GM21515 (cell line): ENCODE data around the gene DLX1.

ENCODE experiments used
- ATAC-seq: cut with Tn5 transposase; IDR thresholded peaks from one replicate; pipeline ENCODE4 v1.9.1; 2021; ENCODE audit not compliant: unreplicated experiment

DLX1 gene

DNA sequence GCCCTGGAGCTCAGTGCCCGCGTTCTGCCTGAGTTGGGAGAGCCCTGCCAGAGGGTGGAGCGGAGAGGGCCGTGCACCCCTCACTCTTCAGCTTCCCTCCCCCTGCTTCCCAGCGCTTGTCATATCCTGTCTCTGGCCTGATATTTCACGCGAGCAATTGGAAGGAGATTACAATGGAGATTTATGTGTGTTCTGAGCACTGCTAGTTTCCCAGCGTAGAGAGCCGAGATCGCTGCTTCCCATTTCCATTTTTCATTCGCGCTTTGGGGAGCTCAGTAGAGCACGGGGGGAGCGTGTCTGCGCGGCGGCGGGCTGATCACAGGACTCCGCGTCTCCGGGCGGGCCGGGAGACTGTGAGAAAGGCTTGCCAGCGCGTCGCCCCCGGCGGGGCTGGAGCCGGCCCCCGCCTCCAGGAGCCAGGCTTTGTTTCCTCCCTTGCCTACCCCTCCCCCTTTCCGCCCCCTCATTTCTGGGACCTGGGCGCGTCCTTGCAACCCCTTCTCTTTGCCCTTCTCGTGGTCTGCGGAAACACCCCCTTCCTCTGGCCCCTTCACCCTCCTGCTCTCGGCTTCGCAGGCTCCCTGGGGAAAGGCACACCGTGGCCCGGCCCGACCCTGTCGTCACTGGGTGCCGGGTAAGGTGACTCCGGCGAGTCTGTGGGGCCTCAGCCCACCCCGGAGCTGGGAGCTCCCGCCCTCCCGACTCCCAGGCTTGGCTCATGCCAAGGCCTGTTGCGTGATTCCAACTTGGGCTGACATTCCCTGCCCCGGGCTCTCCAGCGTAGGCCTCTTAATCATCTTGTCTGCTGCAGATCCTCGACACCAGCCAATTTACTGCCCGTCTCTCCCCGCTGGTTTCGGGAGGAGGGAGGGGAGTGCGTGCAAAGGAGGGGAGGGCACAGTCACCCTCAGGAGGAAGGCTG, 11.6 kb downstream of the DLX1 start:
- no peak for ATAC-seq

DNA sequence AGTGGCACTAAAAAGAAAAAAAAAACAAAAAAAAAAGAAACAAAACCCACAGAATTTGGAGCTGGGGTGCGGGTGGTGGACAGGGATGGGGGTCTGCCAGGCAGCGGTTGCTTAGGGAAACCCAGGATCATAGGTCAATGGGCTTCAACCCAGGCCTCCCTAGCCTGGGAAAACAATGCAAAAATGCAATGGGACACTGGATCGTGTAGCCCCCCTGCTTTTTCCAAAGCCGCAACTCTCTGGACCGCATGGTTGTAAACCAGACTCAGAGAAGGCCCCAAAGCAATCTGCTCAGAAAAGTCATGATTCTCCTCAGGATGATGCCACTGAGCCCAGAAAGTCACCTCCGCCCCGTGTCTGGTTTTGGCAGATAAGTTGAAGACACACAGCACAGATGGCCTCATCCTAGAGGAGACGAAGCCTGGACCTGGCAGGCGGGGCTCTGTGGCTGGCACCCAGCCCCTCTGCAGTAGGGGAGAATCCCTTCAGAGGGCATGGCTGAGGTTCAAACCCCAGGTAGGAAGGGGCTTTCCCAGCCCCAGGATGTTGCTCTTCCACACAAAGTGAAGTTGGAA, 12.3 kb downstream of the DLX1 start:
- ATAC-seq = no peak

DNA sequence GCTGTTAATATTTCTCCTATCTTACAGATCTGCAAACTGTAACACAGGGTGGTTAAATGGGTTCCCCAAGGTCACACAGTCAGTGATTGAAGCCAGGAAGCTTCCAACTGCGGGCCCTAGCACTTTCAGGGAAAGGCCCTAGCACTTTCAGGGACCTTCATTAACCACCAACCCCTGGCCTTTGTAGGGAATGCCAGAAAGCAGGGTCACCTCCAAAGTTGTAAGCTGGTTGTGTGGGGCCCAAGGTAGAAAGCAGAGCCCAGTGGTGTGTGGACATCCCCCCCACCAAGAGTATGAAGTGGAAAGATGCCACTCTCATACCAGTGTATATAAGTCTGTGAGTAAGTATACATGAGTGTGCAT, 13.0 kb downstream of the DLX1 start:
- no peak for ATAC-seq

DNA sequence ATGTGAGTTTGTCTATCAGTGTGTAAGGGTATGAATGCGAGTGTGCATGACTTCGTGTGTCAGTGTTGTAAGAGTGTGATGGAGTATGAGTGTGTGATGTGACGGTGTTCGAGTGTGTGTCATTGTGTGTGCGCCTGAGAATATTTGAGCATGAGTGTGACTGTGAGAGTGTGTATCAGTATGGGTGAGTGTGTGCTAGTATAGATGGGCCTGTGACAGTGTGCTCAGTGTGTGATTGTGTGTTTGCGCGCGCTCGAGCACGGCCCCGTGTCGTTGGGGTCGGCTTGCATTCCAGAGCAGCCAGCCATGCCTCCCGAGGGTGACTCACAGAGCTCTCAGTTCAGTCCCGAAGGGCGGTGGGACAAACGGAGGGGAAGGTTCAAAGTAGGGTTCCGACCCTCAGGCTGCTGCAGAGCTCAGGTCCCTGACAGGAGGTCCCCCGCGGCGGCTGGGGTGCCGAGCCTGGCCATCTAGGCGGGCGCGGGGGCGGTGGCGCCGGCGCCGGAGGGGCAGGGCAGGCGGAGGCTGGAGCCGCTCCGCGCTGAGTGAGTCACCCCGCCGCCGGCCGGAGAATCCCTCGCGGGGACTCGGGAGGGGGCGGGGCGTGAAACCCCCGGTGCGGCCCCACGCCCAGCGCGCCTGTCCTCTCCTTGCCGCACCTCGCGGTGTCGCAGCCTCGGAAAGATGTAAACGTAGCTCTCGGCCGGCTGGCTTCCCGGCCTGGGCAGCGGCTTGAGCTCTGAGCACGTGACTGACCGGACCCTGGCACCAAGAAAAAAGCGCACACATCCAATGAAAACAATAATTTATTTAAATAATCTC, 13.6 kb downstream of the DLX1 start:
- ATAC-seq = no peak

DNA sequence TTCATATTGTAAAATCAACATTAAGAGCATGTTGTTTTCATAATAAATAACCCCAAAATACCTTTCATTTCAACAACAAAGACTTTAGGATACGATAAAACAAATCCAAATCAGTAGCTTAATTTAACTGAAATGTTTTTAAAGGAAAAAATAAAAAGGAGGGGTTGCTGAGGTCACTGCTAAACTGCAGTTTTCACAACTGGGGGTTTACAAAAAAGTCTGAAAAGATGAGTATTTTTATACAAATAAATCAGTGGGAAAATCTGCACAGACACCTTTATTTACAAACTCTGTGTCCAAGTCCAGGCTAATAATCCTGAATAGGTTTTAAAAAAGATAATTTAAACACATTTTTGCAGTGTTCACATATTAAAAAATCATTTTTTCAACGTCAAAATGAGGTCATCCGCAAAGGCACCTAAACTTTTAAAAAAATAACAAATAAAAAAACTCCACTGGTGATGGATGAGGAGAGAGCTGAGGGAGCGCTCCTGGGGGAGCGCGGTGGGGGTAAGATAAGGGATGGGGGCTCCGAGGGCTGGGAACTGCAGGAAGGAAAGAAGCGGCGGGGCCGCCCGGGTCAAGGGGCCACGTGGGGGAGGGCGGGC, 14.3 kb downstream of the DLX1 start:
- no peak for ATAC-seq

DNA sequence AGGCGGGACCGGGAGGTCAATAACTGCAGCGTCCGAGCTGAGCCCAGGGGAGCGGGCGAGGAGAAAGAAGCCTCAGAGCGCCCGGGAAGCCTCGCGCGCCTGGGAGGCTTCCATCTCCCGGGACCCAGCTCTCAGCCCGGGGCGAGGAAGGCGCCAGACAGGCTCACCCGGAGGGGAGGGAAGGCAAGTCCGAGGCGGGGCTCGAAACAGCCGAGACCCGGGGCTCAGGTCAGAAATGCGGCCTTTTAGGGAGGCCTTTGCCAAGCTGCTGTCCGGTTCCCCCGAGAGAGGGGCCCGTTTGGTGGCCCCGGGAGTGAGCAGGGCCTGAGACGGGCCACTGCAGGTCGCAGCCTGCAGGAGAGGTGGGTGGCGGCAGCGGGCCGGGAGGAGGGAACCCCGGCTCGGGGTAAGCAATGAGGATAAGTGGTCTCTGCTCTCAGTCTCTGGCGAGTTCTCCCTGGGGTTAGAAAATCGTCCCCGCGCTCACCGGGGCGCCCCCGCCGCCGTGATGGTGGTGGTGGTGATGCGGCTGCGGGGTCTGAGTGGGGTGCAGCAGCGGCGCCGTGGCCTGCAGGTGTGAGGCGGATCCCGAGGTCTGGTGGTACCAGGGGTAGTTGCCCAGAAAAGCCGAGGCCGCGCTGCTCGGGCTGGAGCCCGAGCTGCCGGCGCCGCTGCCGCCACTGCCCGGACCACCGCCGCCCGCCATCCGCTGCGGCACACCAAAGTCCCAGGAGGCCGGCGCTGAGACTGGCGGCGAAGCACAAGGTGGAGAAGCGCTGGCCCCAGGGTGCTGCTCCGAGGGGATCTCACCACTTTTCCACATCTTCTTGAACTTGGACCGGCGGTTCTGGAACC, 15.0 kb downstream of the DLX1 start:
- no peak for ATAC-seq

DNA sequence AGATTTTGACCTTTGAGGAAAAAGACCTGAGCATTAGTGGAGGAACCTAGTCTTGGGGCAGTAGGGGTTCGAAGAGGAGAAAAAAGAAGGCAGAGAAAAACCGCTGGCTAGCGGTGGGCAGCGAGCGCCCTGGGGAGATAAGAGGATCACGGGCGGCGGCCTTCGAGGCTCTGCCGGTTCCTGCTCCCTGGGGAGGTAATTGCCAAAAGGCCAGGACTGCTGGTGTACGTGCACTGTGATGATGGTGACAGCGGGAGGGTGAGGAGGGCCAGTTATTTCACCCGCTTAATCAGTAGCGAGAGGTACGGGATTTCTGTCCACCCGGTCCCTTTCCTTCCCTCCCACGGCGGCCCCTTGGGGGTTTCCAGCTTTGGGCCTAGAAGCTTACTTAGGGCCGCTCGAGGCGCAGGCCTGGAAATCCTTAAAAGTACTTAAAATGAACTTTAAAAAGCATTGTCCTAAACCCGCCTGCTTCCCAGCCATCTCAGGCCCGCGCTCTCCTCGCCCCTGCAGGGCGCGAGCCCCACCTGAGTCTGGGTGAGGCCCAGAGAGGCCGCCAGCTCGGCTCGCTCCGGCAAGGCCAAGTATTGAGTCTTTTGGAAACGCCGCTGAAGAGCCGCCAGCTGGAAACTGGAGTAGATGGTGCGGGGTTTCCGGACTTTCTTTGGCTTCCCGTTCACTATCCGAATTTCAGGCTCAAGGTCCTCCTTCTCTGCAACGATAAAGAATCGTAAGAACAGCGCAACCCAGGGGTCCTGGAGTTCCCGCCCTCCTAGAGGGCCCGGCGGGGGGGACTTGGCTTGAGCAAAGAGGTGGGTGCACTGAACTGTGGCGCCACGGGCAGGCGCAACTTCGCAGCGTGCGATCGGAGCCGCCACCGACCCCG, 15.9 kb downstream of the DLX1 start:
- no peak for ATAC-seq

DNA sequence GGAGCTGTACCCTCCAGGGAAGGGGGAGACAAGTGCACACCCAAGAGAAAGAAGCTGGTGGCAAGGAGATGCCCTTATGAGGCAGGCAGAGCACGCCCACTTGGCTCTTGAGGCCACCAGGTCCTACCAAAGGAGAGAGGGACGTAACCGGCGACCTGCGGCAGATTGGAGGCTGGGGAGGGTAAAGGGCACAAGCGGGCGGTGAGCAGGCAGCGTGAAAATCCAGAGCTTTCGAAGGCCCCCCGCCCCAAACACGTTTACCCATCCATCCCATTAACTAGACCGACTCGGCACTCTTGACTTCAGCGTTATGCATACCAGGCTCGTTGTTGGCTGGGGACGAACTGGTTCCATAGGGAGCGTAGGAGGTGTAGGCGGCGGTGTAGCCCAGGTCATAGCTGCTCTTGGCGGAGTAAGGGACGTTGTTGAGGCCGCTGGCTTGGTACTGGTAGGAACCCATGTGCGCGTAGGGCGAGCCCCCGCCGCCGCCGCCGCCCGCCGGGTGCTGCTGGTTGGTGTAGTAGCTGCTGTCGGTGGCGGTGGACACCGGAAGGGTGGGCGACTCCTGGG, 16.6 kb downstream of the DLX1 start:
- peak; percentile 5 for ATAC-seq

DNA sequence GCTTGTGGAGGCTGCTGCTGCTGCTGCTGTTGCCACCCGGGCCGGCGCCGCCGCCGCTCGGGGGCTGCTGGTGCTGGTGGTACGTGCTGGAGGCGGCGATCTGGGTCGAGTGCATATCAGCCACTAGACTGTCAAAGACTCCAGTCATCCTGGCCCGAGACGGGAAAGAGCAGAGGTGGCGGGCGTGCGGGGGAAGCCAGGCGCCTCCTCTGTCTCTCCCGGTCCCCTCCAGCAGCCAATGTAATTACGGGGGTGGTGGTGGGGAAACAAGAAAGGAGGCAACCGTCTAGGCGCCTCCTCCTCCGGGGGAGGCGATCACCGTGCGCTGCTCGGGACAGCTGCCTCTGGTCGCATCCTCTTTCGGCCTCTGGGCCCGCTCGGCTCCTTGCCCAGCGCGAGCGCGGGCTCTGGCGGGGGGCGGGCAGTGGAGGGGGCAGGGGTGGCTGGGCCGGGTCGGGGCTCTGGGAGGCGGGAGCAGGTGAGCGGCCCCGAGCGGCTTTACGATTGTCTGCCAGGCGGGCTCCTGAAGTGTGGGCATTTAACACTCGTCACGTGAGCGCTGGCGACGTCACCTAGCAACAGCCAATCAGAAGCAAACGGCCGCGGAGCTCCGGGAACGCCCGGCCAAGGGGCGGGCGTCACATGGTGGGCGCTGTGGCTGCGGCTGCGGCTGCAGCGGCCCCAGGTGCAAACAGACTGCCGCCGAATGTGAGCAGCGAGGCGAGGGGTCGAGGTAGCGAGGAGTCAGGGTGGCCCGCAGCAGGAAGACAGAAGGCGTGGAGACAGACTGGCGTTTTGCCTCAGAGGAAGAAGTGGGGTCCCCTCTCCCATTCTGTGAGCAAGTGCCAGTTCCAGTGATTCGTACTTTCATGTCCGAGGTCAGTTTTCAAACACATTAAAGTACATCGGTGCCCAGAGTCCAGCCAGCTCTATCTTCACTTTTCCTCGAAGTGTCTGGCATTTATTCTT, 17.4 kb downstream of the DLX1 start, which contains the start of gene DLX2:
TSS of gene DLX2 (minus strand) at position 510 of the 969 bp plus-strand sequence. CDS start at position 148, 362 bp downstream.
- ATAC-seq = peak; percentile 71

DNA sequence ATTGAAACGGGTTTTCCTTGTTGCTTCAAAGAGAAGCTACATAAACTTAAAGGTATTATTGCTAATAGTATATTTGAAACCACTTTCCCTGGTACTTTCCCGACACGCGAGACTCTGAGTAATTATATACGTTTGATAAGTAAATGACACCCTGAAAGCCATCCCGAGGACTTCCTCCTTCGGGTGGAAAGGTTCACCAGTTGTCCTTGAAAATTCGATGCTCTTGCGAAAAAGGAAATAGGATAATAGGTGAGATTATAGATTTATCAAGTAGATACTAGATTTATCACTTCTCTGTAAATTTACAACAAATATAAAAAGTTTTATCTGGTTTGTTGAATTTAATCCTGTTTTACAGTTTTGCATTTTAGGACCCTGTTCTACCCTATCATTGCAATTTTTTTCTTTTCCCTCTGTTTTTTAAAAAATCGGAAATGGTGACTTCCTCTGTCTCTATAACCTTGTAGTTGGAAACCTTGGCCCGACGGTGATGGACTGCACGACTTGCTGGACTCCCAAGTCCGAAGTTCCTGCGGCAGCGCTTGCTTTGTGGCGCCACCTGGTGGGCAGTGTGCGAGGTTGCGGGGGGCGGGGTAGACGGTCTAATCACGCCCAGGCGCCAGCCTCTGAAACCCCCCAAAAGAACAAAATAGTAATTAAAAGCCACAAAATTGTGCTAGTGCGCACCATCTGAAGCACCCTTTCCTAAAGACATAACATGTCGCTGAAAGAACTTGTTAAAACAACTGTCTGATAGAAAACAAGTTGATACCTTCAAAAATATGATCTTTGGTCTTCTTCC, 18.4 kb downstream of the DLX1 start:
- ATAC-seq = no peak

DNA sequence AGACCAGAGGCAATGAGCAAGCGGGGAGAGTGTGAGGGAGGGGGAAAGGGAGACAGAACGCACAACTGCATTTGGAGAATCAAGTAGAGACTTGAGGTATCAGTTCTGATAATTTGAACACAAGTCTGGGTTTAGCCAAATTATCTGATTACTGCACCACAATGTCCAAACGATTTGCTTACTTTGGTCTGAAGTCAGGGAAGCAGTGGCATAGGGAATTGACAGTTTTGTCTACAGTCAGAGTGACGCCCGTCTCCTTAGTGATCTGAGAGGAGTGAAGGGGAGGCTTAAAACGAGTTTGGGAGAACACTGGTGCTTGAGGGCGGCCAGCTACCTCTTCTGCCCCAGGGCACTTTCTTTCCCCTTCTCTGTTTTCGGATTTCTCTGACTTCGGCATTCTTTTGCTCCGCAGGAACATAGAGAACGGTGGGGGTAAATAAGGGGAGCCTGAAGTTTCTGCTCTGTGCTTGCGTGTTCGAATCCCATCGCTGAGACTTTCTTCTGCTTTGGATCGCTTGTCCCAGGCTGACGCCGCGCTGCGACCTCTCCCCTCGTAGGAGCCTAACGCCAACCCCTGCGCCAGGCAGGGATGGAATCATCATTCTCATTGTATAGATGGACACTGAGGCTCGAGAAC, 20.3 kb downstream of the DLX1 start:
- no peak for ATAC-seq

DNA sequence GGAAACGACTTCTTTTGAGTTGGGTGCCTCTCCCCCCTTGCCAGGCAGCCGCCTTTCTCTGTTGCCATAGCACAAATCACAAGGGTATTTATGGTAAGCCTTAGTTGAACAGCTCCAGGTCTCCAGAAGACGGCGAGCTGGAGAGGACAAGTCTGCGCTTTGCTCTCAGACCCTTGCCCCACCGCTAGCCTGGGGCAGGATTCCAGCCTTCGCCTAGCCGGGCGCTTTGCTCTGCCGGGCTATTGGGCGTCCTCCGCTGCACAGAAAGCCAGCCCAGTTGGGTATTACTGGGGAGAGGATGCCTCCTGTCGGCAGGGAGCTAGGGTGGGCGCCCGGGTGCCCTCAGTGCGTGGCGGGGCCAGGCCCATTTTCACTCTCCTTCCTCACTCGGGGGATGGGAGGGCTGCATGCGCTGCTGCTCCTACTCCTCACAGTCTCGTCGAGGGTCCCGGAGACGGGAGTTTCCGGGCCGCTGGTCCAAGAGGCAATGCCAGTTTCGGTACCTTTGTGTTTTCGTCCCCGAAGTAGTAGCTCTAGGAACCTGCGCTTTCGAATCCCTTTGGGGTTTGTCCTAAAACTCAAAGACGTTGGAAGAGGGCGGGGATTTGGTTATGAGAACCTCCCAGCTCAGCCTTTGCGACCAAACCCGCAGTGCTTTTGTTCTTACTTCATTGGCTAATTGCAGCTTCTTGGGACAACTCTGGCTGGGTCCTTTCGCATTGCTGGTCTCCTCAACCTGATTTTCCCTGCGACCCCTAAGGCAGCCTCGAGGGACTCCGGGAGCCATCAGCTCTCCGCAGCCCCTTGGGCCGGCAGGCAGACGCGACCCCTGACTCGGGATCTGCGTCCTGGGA, 21.0 kb downstream of the DLX1 start:
- ATAC-seq = no peak

DNA sequence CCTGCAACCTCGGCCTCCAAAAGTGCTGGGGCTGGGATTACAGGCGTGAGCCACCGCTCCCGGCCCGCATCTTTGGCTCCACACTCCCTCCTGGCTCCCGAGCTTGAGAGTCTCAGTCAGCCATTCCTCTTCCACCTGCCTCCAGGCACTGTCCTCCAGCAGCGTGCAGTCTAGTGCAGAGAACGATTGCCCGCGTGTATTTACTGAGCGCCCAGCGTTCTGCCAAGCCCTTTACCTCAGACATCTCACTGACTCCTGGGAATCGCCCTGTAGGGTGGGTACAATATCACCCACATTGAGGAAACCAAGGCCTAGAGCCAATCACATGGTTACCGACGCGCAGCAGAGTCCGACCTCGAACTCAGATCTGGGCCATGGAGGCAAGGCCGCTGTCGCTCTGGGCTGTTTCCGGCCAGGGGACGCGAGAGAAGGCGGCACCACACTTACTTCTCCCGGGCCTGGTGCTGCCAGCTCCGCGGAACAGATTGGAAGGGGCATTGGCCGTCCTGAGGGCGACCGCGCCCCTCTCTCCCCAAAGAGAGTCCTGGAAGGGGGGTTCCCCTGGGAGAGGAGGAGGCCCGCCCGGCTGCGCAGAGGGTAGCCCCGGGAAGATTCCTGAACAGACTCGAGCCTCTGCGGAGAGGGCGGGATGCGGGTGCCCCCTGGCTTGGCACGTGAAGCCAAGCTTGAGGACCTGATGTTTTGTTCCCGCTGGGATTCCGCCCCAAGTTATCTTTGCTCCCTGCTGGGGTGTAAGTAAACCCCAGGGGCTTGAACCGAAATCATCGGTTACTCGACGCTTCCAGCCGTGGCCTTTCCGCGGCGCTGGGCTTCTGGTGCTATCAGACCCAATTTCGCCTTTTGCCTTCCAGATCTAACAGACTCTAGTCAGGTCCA, 22.6 kb downstream of the DLX1 start:
- ATAC-seq = no peak

DNA sequence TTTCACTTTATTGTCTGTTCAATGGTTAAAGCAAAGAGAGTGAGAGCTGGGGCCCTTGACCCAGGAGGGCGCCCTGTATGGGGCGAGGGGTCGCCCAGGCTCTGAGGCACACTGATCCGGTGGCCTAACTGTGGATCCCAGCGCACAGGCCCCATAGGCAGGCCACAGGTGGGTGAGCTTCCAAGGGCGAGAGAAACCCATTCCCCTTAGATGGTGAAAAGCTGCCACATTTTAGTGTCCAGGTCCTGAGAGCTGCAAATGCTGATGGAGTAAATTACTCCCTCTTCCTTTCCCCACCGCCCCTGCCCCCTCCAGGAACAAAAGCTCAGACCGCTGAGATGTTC, 23.3 kb downstream of the DLX1 start:
- no peak for ATAC-seq
